LNCAP (cell line): ENCODE results near the gene GSG1L.

Experiments
- TF ChIP-seq, protein P1 (sequence below): fragments of 450-650 bp; IDR thresholded peaks from 2 replicates; pipeline ENCODE4 v1.5.1; 2017; ENCODE audit warnings: mild to moderate bottlenecking

GSG1L gene

DNA sequence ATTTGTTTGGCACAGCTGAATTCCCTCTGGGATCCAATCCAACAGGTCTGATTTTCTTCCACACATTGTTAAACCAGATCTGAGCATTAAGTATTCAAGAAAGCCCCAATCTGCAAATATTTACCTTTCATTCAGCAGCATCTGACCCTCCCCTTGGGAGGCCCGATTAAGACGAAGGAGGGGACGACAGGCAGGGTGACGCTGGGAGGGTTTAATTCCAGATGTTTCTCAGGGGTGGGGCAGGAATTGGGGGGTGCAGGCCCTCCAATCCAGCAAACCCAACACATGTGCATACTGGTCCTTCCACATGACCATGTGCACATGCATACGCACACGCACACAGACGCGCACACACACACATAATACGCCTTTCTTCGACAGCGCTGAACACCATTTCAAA lies 240.5 kb downstream of the GSG1L start:
- TF ChIP-seq, protein P1, sequence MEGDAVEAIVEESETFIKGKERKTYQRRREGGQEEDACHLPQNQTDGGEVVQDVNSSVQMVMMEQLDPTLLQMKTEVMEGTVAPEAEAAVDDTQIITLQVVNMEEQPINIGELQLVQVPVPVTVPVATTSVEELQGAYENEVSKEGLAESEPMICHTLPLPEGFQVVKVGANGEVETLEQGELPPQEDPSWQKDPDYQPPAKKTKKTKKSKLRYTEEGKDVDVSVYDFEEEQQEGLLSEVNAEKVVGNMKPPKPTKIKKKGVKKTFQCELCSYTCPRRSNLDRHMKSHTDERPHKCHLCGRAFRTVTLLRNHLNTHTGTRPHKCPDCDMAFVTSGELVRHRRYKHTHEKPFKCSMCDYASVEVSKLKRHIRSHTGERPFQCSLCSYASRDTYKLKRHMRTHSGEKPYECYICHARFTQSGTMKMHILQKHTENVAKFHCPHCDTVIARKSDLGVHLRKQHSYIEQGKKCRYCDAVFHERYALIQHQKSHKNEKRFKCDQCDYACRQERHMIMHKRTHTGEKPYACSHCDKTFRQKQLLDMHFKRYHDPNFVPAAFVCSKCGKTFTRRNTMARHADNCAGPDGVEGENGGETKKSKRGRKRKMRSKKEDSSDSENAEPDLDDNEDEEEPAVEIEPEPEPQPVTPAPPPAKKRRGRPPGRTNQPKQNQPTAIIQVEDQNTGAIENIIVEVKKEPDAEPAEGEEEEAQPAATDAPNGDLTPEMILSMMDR = no peak

DNA sequence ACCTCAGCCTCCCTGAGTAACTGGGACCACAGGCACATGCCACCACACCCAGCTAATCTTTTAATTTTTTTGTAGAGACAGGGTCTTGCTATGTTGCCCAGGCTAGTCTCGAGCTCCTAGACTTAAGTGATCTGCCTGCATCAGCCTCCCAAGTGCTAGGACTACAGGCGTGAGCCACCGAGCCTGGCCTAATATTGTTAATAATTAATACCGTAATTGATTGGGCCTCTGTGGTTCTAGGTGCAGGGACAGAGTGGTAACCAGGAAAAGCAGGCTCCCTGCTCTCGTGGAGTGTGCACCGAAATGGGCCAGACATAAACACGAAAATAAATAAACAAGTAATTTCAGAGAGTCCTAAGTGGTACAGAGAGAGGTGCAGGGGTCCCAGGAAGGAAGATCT lies 241.0 kb downstream of the GSG1L start:
- TF ChIP-seq, protein P1 = no peak

DNA sequence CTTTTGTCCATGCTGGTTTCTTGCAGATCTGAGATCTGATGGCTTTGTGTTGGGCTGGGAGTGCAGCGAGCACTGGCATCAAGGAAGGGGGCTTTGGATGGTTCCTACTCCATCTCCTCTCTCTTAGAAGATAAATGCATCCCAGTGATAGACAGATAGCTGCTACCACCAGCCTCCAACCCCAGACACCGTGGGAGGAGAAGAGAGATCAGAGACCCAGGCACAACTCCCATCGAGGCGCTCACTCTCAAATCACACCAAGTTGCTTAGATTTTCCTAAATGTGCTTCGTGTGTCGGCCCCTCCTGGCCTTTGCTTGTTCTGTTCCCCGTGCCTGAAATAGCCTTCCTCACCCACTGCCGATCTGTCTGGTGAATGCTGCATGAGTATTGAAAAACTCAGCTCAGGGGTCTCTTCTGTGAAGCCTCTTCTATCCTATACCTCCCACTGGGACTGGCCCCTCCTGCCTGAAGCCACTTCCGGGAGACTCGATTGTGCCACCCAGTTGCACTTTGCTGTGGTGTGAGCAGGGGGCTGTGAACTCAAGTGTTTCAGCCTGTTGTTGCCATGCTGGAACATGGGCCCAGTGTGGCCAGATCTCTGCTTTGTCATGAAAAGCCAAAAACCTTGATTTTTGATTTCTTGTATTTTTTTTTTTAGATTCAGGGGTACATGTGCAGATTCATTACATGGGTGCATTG lies 242.7 kb downstream of the GSG1L start:
- TF ChIP-seq, protein P1 = no peak

DNA sequence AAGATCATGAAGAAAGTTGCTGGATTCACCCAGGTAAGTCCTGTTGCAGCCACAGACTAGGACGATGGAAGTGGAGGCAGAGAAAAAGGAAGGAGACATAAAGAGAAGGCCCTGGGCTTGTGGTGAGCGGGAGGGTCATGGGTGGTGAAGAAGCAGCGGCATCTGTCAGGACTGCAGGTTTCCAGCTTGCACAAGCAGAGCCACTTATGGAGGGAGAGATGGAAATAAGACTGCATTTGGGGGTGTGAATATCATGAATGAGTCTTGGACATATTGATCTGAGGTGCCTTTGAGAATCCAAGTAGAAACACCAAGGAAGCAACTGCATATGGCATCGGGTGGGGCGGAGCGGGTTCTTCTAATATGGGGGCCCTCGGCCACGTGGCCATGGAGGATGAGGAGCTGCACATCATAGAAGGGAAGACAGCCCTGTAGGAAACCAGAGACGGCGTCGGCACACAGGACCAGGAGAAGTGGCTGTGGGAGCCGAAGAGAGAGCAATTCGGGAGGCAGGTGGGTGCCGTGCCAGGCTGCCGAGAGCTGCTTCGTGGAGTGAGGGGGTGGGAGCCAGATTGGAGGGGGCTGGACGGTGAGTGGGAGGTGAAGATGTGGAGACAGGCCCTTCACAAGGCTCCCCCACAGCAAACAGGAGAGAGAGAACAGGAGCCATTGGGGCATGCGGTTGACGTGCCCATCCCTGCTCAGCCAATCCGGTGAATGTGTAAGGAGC lies 243.5 kb downstream of the GSG1L start:
- TF ChIP-seq, protein P1 = no peak

DNA sequence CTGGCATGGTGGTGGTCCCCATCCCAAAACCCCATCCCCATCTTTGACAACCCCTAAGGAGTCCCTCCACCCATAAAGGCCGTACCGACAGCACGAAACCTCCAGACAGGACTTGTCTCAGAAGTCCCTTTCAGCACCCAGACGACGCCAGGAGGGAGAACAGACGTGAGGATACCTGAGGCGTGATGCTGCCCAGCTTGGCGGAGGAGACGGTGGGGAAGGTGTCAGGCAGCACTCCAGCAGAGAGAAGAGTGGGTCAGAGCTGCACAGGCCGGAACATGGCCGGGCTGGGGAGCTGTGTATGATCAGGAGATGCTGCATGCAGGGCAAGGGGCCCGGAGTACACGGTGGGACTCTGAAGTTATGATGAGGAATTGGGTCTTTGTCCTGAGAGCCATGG lies 244.2 kb downstream of the GSG1L start:
- TF ChIP-seq, protein P1 = no peak

DNA sequence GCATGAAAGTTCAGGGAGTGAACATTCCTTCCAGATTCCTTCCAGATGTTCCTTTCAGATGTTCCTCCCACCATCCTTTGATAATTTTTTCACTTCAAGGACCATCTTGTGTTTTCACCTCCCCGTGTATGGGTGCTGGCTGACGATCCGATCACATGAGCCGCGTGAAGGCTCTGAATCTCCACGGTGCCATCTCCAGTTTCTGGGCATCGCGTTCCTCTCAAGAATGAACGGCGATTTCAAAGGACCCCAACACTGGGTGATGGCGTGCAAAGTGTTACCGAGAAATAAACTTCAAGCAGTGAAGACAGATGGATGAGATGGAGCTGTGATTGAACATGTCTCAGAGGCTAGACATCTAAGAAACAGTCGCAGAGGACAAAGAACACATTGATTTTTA lies 245.3 kb downstream of the GSG1L start:
- TF ChIP-seq, protein P1 = no peak

DNA sequence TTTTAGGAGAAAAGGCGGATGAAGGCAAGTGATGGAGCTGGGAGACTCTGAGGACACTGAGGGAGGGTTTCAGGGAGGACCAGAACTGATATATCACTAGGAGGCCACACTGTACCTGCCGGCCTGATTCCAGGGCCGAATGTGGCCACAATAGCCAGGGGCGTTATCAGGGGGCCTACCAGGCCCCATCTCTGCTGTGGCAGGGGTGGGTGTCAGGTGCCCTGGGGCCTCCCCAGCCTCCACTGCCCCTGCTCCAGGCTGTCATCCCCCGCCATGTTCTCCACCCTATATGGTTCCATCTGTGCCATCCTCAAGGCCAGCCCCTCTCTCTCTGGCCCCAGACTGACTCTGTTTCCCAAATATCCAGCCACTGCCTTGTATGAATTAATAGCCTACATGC lies 246.5 kb downstream of the GSG1L start:
- TF ChIP-seq, protein P1 = no peak
